H9 (cell line): ENCODE measurements around the gene SH3TC1. TPM values are rescaled to one million over a fixed set of nuclear protein-coding genes. Genes with fewer than 3 reads are reported as not detected.

Experiments used
- DNase-seq: peaks from one replicate; pipeline ENCODE4 v3.0.0-alpha.2; 2017
- H2AFZ ChIP-seq: one replicate; pipeline ENCODE4 v1.6.1; 2013; ENCODE audit warnings: mild to moderate bottlenecking, low read length, control low read depth, moderate library complexity
- H2AK5ac ChIP-seq: 2 replicates; pipeline ENCODE4 v1.6.1; 2013; ENCODE audit warnings: low read length, control low read depth, mixed read lengths; ENCODE audit not compliant: insufficient read length
- H2BK120ac ChIP-seq: one replicate; pipeline ENCODE4 v1.6.1; 2013; ENCODE audit warnings: low read depth, mild to moderate bottlenecking, low read length, control low read depth, inconsistent platforms; ENCODE audit not compliant: poor library complexity, severe bottlenecking
- H2BK12ac ChIP-seq: 2 replicates; pipeline ENCODE4 v1.6.1; 2013; ENCODE audit warnings: low read length, control low read depth, mixed read lengths, low read depth; ENCODE audit not compliant: insufficient read length
- H2BK15ac ChIP-seq: 2 replicates; pipeline ENCODE4 v1.6.1; 2013; ENCODE audit warnings: low read depth, low read length, control low read depth
- H2BK20ac ChIP-seq: one replicate; pipeline ENCODE4 v1.6.1; 2013; ENCODE audit warnings: low read depth, mild to moderate bottlenecking, low read length, control low read depth, inconsistent platforms; ENCODE audit not compliant: poor library complexity, severe bottlenecking
- H2BK5ac ChIP-seq: 2 replicates; pipeline ENCODE4 v1.6.1; 2013; ENCODE audit warnings: low read length, control low read depth, mixed read lengths; ENCODE audit not compliant: insufficient read length
- H3K14ac ChIP-seq: 2 replicates; pipeline ENCODE4 v1.6.1; 2013; ENCODE audit warnings: low read length, control low read depth; ENCODE audit not compliant: insufficient read depth
- H3K18ac ChIP-seq: 2 replicates; pipeline ENCODE4 v1.6.1; 2013; ENCODE audit warnings: low read depth, mild to moderate bottlenecking, mixed read lengths, low read length, control low read depth; ENCODE audit not compliant: insufficient read length
- H3K23ac ChIP-seq: 2 replicates; pipeline ENCODE4 v1.6.1; 2013; ENCODE audit warnings: low read length, control low read depth, mixed read lengths, low read depth; ENCODE audit not compliant: insufficient read length
- H3K23me2 ChIP-seq: 2 replicates; pipeline ENCODE4 v1.6.1; 2013; ENCODE audit warnings: low read depth, mild to moderate bottlenecking, mixed read lengths, low read length, control low read depth; ENCODE audit not compliant: insufficient read length, poor library complexity, severe bottlenecking
- H3K27ac ChIP-seq: 2 replicates; pipeline ENCODE4 v1.5.1; 2013; ENCODE audit warnings: low read length, control low read depth, mixed read lengths, low read depth; ENCODE audit not compliant: insufficient read length
- H3K27me3 ChIP-seq: 2 replicates; pipeline ENCODE4 v1.6.1; 2013; ENCODE audit warnings: low read length, control low read depth, inconsistent platforms; ENCODE audit not compliant: insufficient read depth
- H3K4ac ChIP-seq: 2 replicates; pipeline ENCODE4 v1.6.1; 2013; ENCODE audit warnings: low read depth, mild to moderate bottlenecking, control low read depth, inconsistent platforms, low read length, moderate library complexity
- H3K4me1 ChIP-seq: 2 replicates; pipeline ENCODE4 v1.6.1; 2013; ENCODE audit warnings: low read length, control low read depth, inconsistent platforms; ENCODE audit not compliant: insufficient read depth
- H3K4me2 ChIP-seq: 2 replicates; pipeline ENCODE4 v1.6.1; 2013; ENCODE audit warnings: low read length, control low read depth, mixed read lengths; ENCODE audit not compliant: insufficient read length, insufficient read depth
- H3K56ac ChIP-seq: 2 replicates; pipeline ENCODE4 v1.6.1; 2013; ENCODE audit warnings: low read depth, mild to moderate bottlenecking, mixed read lengths, low read length, control low read depth; ENCODE audit not compliant: insufficient read length
- H3K79me1 ChIP-seq: 2 replicates; pipeline ENCODE4 v1.6.1; 2013; ENCODE audit warnings: low read depth, mild to moderate bottlenecking, moderate library complexity, low read length, control low read depth, inconsistent platforms; ENCODE audit not compliant: insufficient read depth, poor library complexity, severe bottlenecking
- H3K79me2 ChIP-seq: 2 replicates; pipeline ENCODE4 v1.6.1; 2013; ENCODE audit warnings: low read length, control low read depth, inconsistent platforms; ENCODE audit not compliant: insufficient read depth
- H3K9ac ChIP-seq: 2 replicates; pipeline ENCODE4 v1.6.1; 2013; ENCODE audit warnings: low read length, control low read depth, mixed read lengths; ENCODE audit not compliant: insufficient read length; ENCODE audit errors: extremely low read depth
- H3K9me3 ChIP-seq: one replicate; pipeline ENCODE4 v1.6.1; 2013; ENCODE audit warnings: low read depth, low read length, inconsistent platforms; ENCODE audit not compliant: control insufficient read depth
- H3T11ph ChIP-seq: one replicate; pipeline ENCODE4 v1.6.1; 2013; ENCODE audit warnings: mild to moderate bottlenecking, low read length, control low read depth, inconsistent platforms
- H4K20me1 ChIP-seq: one replicate; pipeline ENCODE4 v1.6.1; 2013; ENCODE audit not compliant: control insufficient read depth, insufficient read length, insufficient read depth
- H4K5ac ChIP-seq: 2 replicates; pipeline ENCODE4 v1.6.1; 2013; ENCODE audit warnings: low read depth, mild to moderate bottlenecking, mixed read lengths, low read length, control low read depth; ENCODE audit not compliant: insufficient read length
- H4K8ac ChIP-seq: replicated peaks from 2 replicates; pipeline ENCODE4 v1.6.1; 2013; ENCODE audit warnings: low read length, control low read depth, mixed read lengths, low read depth; ENCODE audit not compliant: insufficient read length
- H4K91ac ChIP-seq: 2 replicates; pipeline ENCODE4 v1.6.1; 2013; ENCODE audit warnings: low read depth, mild to moderate bottlenecking, moderate library complexity, mixed read lengths, low read length, control low read depth; ENCODE audit not compliant: insufficient read length
- H3K27ac Mint-ChIP-seq, 3 experiments: 2 replicates in 2 of 3; 3 replicates in 1 of 3; pipeline ENCODE4 v1.8.0; 2020 to 2021; ENCODE audit warnings: mixed read lengths in 3 of 3, mild to moderate bottlenecking in 1 of 3, moderate library complexity in 1 of 3
- H3K27me3 Mint-ChIP-seq: 2 replicates; pipeline ENCODE4 v1.8.0; 2021; ENCODE audit warnings: low read depth, mild to moderate bottlenecking, moderate library complexity, mixed read lengths
- H3K36me3 Mint-ChIP-seq, 3 experiments: 2 replicates in 2 of 3; 3 replicates in 1 of 3; pipeline ENCODE4 v1.8.0; 2020 to 2021; ENCODE audit warnings: low read depth in 3 of 3, mixed read lengths in 3 of 3; ENCODE audit not compliant: insufficient read depth in 1 of 3
- H3K4me1 Mint-ChIP-seq, 2 experiments: 2 replicates each; pipeline ENCODE4 v1.8.0; 2020; ENCODE audit warnings: mixed read lengths in 2 of 2
- H3K4me3 Mint-ChIP-seq, 2 experiments: 2 replicates in 1 of 2; 3 replicates in 1 of 2; pipeline ENCODE4 v1.8.0; 2020 to 2021; ENCODE audit warnings: mild to moderate bottlenecking in 2 of 2, mixed read lengths in 2 of 2, moderate library complexity in 1 of 2
- H3K9me3 Mint-ChIP-seq, 2 experiments: 2 replicates in 1 of 2; 3 replicates in 1 of 2; pipeline ENCODE4 v1.8.0; 2020; ENCODE audit warnings: mild to moderate bottlenecking in 2 of 2, mixed read lengths in 2 of 2, moderate library complexity in 1 of 2
- WGBS: extraction: QIAGEN DNeasy Blood & Tissue Kit; methylation state at CpG from one replicate; pipeline ENCODE4 v1.1.7; 2013; ENCODE audit warnings: missing lambda C conversion rate, low lambda C conversion rate, mixed read lengths; ENCODE audit not compliant: insufficient read length; ENCODE audit errors: extremely low coverage; 5-methylcytosine and 5-hydroxymethylcytosine counted together
- total RNA-seq: library from RNA; stranded (reverse); gene quantifications from 2 replicates; pipeline ENCODE4 v1.2.1, GENCODE V29; 2021
- TF ChIP-seq, protein P1 (sequence below): fragments of 200-600 bp; sonication (generic); conservative IDR thresholded peaks from 3 replicates; pipeline ENCODE4 v1.8.0; 2021; ENCODE audit warnings: antibody characterized with exemption, mild to moderate bottlenecking

SH3TC1 gene
- total RNA-seq, 1 experiment from 2014 or later, result 0.74 TPM

DNA sequence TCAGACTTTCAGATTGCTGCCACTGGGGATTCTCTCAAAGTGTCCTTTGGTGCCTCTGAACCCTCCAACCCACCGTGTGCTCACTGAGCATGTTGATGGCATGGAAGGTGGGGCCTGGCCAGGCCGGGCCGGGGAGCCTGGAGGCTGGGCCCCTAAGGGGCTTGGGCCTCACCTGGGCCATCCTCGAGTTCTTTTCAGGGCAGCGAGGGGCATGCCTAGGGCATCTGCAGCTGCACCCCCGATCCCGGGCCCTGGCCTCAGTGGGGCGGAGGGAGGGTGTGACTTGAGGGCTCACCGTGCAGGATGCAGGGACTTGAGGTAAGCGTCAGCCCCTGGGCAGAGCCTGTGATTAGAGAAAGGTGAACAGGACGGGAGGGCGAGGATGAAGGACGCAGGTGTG is 1.6 kb upstream of the SH3TC1 start:
- DNase-seq, result no peak
- Mint-ChIP-seq H3K9me3 (no peaks in the 10 kb centered on the region), H3K4me3 (no peak overlapping the region), H3K27ac (no peak overlapping the region; a peak in 1 of 7 replicates), H3K4me1 (peaks cover 8 to 12% of the 10 kb centered on the region in 2 experiments; a peak in 3 of 4 replicates), H3K27me3 (peaks cover 1% of the 10 kb centered on the region), H3K36me3 (no peaks in the 10 kb centered on the region)
- Histone ChIP-seq H4K8ac (no peak overlapping the region), H4K5ac (no peak overlapping the region), H2BK20ac (no peak overlapping the region), H3K9ac (no peak overlapping the region), H3K23ac (no peak overlapping the region), H3K27ac (no peak overlapping the region), H3K18ac (no peak overlapping the region), H2BK5ac (no peak overlapping the region), H2BK15ac (no peak overlapping the region), H4K20me1 (no peaks in the 10 kb centered on the region), H4K91ac (no peak overlapping the region), H3K23me2 (no peaks in the 10 kb centered on the region), H3T11ph (no peak overlapping the region), H3K4me2 (no peak overlapping the region), H2AFZ (no peak overlapping the region), H3K4ac (no peak overlapping the region), H3K79me2 (no peaks in the 10 kb centered on the region), H3K9me3 (no peaks in the 10 kb centered on the region), H3K79me1 (no peaks in the 10 kb centered on the region), H2BK120ac (no peak overlapping the region), H3K56ac (no peak overlapping the region), H3K14ac (no peak overlapping the region), H2AK5ac (no peak overlapping the region), H3K4me1 (no peaks in the 10 kb centered on the region), H2BK12ac (no peak overlapping the region), H3K27me3 (no peaks in the 10 kb centered on the region)
- no CpG with 5 or more reads among the region's 13 CpGs for WGBS
- TF ChIP-seq, protein P1, sequence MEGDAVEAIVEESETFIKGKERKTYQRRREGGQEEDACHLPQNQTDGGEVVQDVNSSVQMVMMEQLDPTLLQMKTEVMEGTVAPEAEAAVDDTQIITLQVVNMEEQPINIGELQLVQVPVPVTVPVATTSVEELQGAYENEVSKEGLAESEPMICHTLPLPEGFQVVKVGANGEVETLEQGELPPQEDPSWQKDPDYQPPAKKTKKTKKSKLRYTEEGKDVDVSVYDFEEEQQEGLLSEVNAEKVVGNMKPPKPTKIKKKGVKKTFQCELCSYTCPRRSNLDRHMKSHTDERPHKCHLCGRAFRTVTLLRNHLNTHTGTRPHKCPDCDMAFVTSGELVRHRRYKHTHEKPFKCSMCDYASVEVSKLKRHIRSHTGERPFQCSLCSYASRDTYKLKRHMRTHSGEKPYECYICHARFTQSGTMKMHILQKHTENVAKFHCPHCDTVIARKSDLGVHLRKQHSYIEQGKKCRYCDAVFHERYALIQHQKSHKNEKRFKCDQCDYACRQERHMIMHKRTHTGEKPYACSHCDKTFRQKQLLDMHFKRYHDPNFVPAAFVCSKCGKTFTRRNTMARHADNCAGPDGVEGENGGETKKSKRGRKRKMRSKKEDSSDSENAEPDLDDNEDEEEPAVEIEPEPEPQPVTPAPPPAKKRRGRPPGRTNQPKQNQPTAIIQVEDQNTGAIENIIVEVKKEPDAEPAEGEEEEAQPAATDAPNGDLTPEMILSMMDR, result no peak
